Measurements from ENCODE around the gene TMEM62. TPM values are rescaled to one million over a fixed set of nuclear protein-coding genes. Genes with fewer than 3 reads are reported as not detected.
A peak's percentile ranks its signal among the peaks of the same experiment; 100 is the strongest.

Gene TMEM62
- 10 to 100 TPM in 3 of 6 experiments, 1 to 10 TPM in 3; 7.6 to 17.1 (median 9.6) TPM for total RNA-seq
- long read RNA-seq: 0 reads

GRCh38 chr15:43133430-43134156 is at the start of gene TMEM62:
TMEM62 (plus strand) TSS chr15:43133586; CDS start chr15:43133803, 217 bp downstream.
- DNase-seq (peak; percentile 91 to 94 (median 93)), ATAC-seq (peak; percentile 97 to 99 (median 98))
- Histone ChIP-seq H3K27me3 (no peaks in the 10 kb centered on the region), H3K36me3 (peaks cover 0 to 16% (median 3%) of the 10 kb centered on the region in 4 donors), H3K27ac (peak within 1 kb of the TSS; percentile 74 to 86 (median 79)), H3K9me3 (no peaks in the 10 kb centered on the region), H3K4me1 (peaks cover 0 to 6% (median 2%) of the 10 kb centered on the region in 4 donors), H3K4me3 (peak within 1 kb of the TSS; percentile 72 to 99 (median 94))
- TF ChIP-seq POLR2A (IDR thresholded peaks at IDR 0.05) (peak; percentile 84), CTCF (IDR thresholded peaks at IDR 0.05) (no peak)
- intact Hi-C loops (cut with DNase I): no loop called here
- WGBS (ENCODE audit: insufficient coverage, low coverage, low lambda C conversion rate, missing lambda C conversion rate): 0% methylated on average over 6 of the region's 66 CpGs

DNA sequence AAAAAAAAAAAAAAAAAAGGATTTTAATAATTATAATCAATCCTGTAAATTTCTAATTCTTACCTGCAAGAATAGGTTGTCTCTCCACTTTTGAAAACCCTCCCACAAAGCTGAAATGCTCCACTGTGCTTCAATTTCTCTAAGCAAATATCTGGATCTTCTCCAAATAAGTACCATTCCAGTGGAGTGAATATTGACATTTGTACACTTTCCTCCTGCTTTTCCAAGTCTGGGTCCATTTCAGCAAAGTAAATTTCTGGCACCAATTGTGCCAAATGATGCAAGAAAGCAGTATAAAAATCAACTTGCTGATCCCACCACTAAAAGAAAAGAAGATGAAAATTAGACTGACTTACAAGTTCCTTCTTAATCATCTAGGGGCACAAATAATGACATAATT is 47.5 kb upstream of the TMEM62 start:
- ATAC-seq: peak; percentile 81 to 92 (median 88)

DNA sequence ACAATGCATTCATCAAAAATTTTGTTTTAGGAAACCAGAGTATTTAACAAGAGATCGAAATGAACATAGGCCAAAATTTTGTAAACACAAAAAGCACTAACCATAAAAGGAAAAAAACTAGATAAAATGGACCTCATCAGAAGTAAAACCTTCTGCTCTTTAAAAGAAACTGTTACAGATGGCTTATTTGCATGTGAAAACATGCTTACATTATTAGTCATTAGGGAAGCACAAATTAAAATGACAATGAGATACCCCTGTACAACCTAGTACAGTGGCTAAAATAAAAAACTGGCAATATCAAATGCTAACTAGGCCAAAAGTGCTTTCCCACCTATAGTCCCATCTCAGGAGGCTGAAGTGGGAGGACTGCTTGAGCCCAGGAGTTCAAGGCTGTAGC is 46.8 kb upstream of the TMEM62 start:
- DNase-seq (no peak), ATAC-seq (no peak)
- Histone ChIP-seq H3K27me3 (no peaks in the 10 kb centered on the region), H3K4me3 (no peak overlapping the region), H3K36me3 (peaks cover 0 to 9% (median 0%) of the 10 kb centered on the region in 4 donors), H3K9me3 (no peaks in the 10 kb centered on the region), H3K4me1 (peaks cover 0 to 6% (median 2%) of the 10 kb centered on the region in 4 donors), H3K27ac (no peak overlapping the region)
- intact Hi-C loops (cut with DNase I): no loop called here
- WGBS (ENCODE audit: insufficient coverage, low coverage, low lambda C conversion rate, missing lambda C conversion rate): 27% methylated on average over 1 of the region's 1 CpG
- TF ChIP-seq POLR2A (IDR thresholded peaks at IDR 0.05) (no peak), CTCF (IDR thresholded peaks at IDR 0.05) (no peak)

More for the DNA sequence above, 47.5 kb upstream of the TMEM62 start:
- no peak overlapping the region for H3K27ac ChIP-seq
- H3K36me3 ChIP-seq: peaks cover 0 to 9% (median 0%) of the 10 kb centered on the region in 4 donors
- H3K9me3 ChIP-seq: no peaks in the 10 kb centered on the region
- no peak for DNase-seq
- no peak overlapping the region for H3K4me3 ChIP-seq
- intact Hi-C loops (cut with DNase I): no loop called here
- no peaks in the 10 kb centered on the region for H3K27me3 ChIP-seq
- H3K4me1 ChIP-seq: peaks cover 0 to 6% (median 2%) of the 10 kb centered on the region in 4 donors
- TF ChIP-seq CTCF (IDR thresholded peaks at IDR 0.05): no peak
- no peak for TF ChIP-seq POLR2A (IDR thresholded peaks at IDR 0.05)

- DNase-seq (no peak), ATAC-seq (no peak)
- Histone ChIP-seq H3K27ac (no peak overlapping the region), H3K9me3 (no peaks in the 10 kb centered on the region), H3K4me3 (no peak overlapping the region), H3K36me3 (no peaks in the 10 kb centered on the region), H3K4me1 (no peaks in the 10 kb centered on the region), H3K27me3 (no peaks in the 10 kb centered on the region)
- TF ChIP-seq CTCF (IDR thresholded peaks at IDR 0.05) (no peak), POLR2A (IDR thresholded peaks at IDR 0.05) (no peak)
- 100% methylated on average over 3 of the region's 4 CpGs for WGBS (ENCODE audit: insufficient coverage, low coverage, low lambda C conversion rate, missing lambda C conversion rate)
- intact Hi-C loops (cut with DNase I): no loop called here
Measured at GRCh38 chr15:43091859-43092258, 41.5 kb upstream of the TMEM62 start.

Data from right lobe of liver (tissue), 6 donors.